Cardiac ventricle fibroblast (primary cell): ENCODE results near the gene ZRANB3. TPM values are rescaled to one million over a fixed set of nuclear protein-coding genes. Genes with fewer than 3 reads are reported as not detected.

Experiments
- total RNA-seq: library from RNA; depleted of rRNA; stranded (reverse); fragments of >200 nt; gene quantifications from 2 replicates; pipeline ENCODE4 v1.2.3, GENCODE V29; 2015

Gene ZRANB3
- 7.2 and 7.5 TPM in 2 replicates for total RNA-seq

GRCh38 chr2:135530313-135531230 is at the start of gene ZRANB3:
Gene ZRANB3, minus strand, starts transcription at chr2:135531218.

GRCh38 chr2:135531231-135532197 is 496 bp upstream of the ZRANB3 start, which contains the start of gene R3HDM1:
Gene R3HDM1, plus strand, starts transcription at chr2:135531484. Its CDS starts 73,362 bp downstream, at chr2:135604846.

Other genes with a start within 250 kb of the ZRANB3 start
- 16.0 and 21.7 TPM in 2 replicates for gene R3HDM1, start 266 bp upstream of the ZRANB3 start, total RNA-seq
- 50.5 and 50.7 TPM in 2 replicates for gene UBXN4, start 210.6 kb upstream of the ZRANB3 start, total RNA-seq